ENCODE measurements around the gene NSDHL. TPM values are rescaled to one million over a fixed set of nuclear protein-coding genes. Genes with fewer than 3 reads are reported as not detected.

The NSDHL gene
- total RNA-seq, 1 donor from 2014 or later, result 29.0 TPM

- no peak for DNase-seq (ENCODE audit: low spot score, unreplicated experiment)
- no peaks in the 10 kb centered on the region for H3K4me1 Mint-ChIP-seq (ENCODE audit: low read depth)
- peaks cover 9% of the 10 kb centered on the region for H3K9me3 Mint-ChIP-seq (ENCODE audit: low read depth)
- TF ChIP-seq, protein P1, sequence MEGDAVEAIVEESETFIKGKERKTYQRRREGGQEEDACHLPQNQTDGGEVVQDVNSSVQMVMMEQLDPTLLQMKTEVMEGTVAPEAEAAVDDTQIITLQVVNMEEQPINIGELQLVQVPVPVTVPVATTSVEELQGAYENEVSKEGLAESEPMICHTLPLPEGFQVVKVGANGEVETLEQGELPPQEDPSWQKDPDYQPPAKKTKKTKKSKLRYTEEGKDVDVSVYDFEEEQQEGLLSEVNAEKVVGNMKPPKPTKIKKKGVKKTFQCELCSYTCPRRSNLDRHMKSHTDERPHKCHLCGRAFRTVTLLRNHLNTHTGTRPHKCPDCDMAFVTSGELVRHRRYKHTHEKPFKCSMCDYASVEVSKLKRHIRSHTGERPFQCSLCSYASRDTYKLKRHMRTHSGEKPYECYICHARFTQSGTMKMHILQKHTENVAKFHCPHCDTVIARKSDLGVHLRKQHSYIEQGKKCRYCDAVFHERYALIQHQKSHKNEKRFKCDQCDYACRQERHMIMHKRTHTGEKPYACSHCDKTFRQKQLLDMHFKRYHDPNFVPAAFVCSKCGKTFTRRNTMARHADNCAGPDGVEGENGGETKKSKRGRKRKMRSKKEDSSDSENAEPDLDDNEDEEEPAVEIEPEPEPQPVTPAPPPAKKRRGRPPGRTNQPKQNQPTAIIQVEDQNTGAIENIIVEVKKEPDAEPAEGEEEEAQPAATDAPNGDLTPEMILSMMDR (IDR thresholded peaks at IDR 0.05; ENCODE audit: unreplicated experiment), result no peak
- H3K36me3 Mint-ChIP-seq (ENCODE audit: insufficient read depth), result no peaks in the 10 kb centered on the region
- H3K4me3 Mint-ChIP-seq (ENCODE audit: low read depth), result no peak overlapping the region
- no peak overlapping the region for H3K27ac Mint-ChIP-seq
- peaks cover 10% of the 10 kb centered on the region for H3K27me3 Mint-ChIP-seq
Observed at GRCh38 chrX:152819732-152820131, 11.1 kb upstream of the NSDHL start.

DNA sequence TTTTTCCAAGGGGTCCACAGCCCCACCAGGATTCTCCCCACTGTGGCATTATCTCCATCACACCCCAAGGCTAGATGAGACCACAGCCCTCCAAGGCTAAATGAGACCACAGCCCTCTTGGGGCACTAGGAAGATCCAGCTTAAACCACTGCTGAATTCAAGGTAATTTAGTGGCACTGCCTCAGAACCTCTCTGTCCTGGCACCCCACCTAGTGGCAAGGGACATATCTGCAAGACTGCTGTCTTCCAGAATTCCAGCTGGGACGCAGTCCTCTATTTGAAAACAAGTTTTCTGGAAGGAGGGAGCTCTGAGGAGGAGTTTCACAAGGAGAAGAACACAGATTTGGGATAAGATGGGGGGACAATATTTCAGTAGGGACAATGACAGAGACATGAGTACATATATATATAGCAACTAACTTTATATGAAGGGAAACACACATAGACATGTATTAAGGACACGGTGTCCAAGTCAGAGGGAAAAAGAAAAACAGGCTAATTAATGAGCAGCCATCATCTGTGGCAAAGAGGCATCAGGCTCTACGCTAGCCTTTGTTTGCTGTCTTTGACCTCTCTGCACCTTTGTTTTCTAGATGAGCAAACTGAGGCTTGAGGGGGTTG lies 9.6 kb upstream of the NSDHL start:
- peak; percentile 17 for DNase-seq (ENCODE audit: low spot score, unreplicated experiment)

GRCh38 chrX:152822383-152823086 lies 8.3 kb upstream of the NSDHL start:
- TF ChIP-seq, protein P1 (IDR thresholded peaks at IDR 0.05; ENCODE audit: unreplicated experiment), result no peak
- peaks cover 10% of the 10 kb centered on the region for H3K27me3 Mint-ChIP-seq
- no peak overlapping the region for H3K27ac Mint-ChIP-seq
- H3K36me3 Mint-ChIP-seq (ENCODE audit: insufficient read depth), result no peaks in the 10 kb centered on the region
- DNase-seq (ENCODE audit: low spot score, unreplicated experiment), result no peak
- peaks cover 4% of the 10 kb centered on the region for H3K9me3 Mint-ChIP-seq (ENCODE audit: low read depth)
- no peaks in the 10 kb centered on the region for H3K4me1 Mint-ChIP-seq (ENCODE audit: low read depth)
- H3K4me3 Mint-ChIP-seq (ENCODE audit: low read depth), result no peak overlapping the region

More for the DNA sequence above, 9.6 kb upstream of the NSDHL start:
- H3K4me1 Mint-ChIP-seq (ENCODE audit: low read depth), result no peaks in the 10 kb centered on the region
- H3K27ac Mint-ChIP-seq, result no peak overlapping the region
- peaks cover 4% of the 10 kb centered on the region for H3K9me3 Mint-ChIP-seq (ENCODE audit: low read depth)
- TF ChIP-seq, protein P1 (IDR thresholded peaks at IDR 0.05; ENCODE audit: unreplicated experiment), result peak; percentile 57
- H3K4me3 Mint-ChIP-seq (ENCODE audit: low read depth), result no peak overlapping the region
- H3K36me3 Mint-ChIP-seq (ENCODE audit: insufficient read depth), result no peaks in the 10 kb centered on the region
- peaks cover 10% of the 10 kb centered on the region for H3K27me3 Mint-ChIP-seq

GRCh38 chrX:152823657-152824056 lies 7.2 kb upstream of the NSDHL start:
- H3K9me3 Mint-ChIP-seq (ENCODE audit: low read depth), result no peaks in the 10 kb centered on the region
- TF ChIP-seq, protein P1 (IDR thresholded peaks at IDR 0.05; ENCODE audit: unreplicated experiment), result no peak
- no peak for DNase-seq (ENCODE audit: low spot score, unreplicated experiment)
- H3K4me3 Mint-ChIP-seq (ENCODE audit: low read depth), result no peak overlapping the region
- peaks cover 10% of the 10 kb centered on the region for H3K27me3 Mint-ChIP-seq
- H3K36me3 Mint-ChIP-seq (ENCODE audit: insufficient read depth), result no peaks in the 10 kb centered on the region
- H3K4me1 Mint-ChIP-seq (ENCODE audit: low read depth), result no peaks in the 10 kb centered on the region
- no peak overlapping the region for H3K27ac Mint-ChIP-seq

DNA sequence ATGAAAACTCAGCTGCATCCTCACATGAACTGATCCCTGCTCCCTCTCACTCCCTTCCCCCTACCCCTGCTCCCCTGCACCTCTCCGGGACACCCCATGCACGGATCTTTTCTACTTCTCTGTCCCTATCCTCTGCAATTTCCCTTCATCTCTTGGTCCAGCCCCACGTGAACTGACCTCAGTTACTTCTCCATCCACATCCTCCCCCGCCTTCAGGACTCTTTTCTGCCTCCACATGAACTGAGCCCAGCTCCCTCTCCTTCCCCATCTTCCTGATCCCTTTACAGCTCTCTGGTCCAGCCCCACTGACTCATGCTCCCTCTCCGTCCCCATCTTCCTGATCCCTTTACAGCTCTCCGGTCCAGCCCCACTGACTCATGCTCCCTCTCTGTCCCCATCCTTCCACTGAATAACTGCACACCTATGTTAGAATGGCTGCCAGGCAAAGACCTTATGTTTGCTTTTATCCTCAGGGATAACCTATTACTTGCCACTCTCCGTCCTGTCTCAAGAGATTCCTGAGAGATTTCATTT lies 6.0 kb upstream of the NSDHL start:
- DNase-seq (ENCODE audit: low spot score, unreplicated experiment), result no peak
- no peak overlapping the region for H3K27ac Mint-ChIP-seq
- H3K4me3 Mint-ChIP-seq (ENCODE audit: low read depth), result no peak overlapping the region
- H3K4me1 Mint-ChIP-seq (ENCODE audit: low read depth), result peaks cover 4% of the 10 kb centered on the region
- peaks cover 4% of the 10 kb centered on the region for H3K9me3 Mint-ChIP-seq (ENCODE audit: low read depth)
- H3K27me3 Mint-ChIP-seq, result peaks cover 10% of the 10 kb centered on the region
- TF ChIP-seq, protein P1 (IDR thresholded peaks at IDR 0.05; ENCODE audit: unreplicated experiment), result no peak
- H3K36me3 Mint-ChIP-seq (ENCODE audit: insufficient read depth), result no peaks in the 10 kb centered on the region

All from progenitor cell of endocrine pancreas (in vitro differentiated cells).